GM23338 (cell line): ENCODE data around the gene IRS1. TPM values are rescaled to one million over a fixed set of nuclear protein-coding genes. Genes with fewer than 3 reads are reported as not detected.

ENCODE experiments used
- ATAC-seq: fragments of 200-7000 bp; cut with Tn5 transposase; 3 replicates; pipeline ENCODE4 v1.9.1; 2020
- DNase-seq: peaks from one replicate; pipeline ENCODE4 v3.0.0-alpha.2; 2015; ENCODE audit warnings: low spot score
- H2AFZ ChIP-seq: fragments of 200-600 bp; sonication (generic); 2 replicates; pipeline ENCODE4 v1.8.0; 2016; ENCODE audit warnings: antibody characterized with exemption, mild to moderate bottlenecking, moderate library complexity
- H3F3A ChIP-seq: fragments of 200-600 bp; sonication (generic); replicated peaks from 2 replicates; pipeline ENCODE4 v1.8.0; 2017; ENCODE audit warnings: antibody characterized with exemption, mixed run types, low read depth
- H3K27ac ChIP-seq: fragments of 200-600 bp; sonication (generic); 2 replicates; pipeline ENCODE4 v1.6.1; 2016; ENCODE audit warnings: low read depth
- H3K27me3 ChIP-seq: fragments of 200-600 bp; sonication (generic); 2 replicates; pipeline ENCODE4 v1.8.0; 2016; ENCODE audit warnings: mild to moderate bottlenecking, mixed run types, moderate library complexity; ENCODE audit not compliant: insufficient read depth
- H3K36me3 ChIP-seq: fragments of 200-600 bp; sonication (generic); 2 replicates; pipeline ENCODE4 v1.8.0; 2016; ENCODE audit warnings: mild to moderate bottlenecking; ENCODE audit not compliant: insufficient read depth
- H3K4me1 ChIP-seq: fragments of 200-600 bp; sonication (generic); 2 replicates; pipeline ENCODE4 v1.8.0; 2016; ENCODE audit warnings: mild to moderate bottlenecking, moderate library complexity; ENCODE audit not compliant: insufficient read depth
- H3K4me2 ChIP-seq: fragments of 200-600 bp; sonication (generic); 2 replicates; pipeline ENCODE4 v1.7.1; 2017; ENCODE audit warnings: mixed run types
- H3K4me3 ChIP-seq: fragments of 200-600 bp; sonication (generic); 2 replicates; pipeline ENCODE4 v1.6.1; 2016; ENCODE audit warnings: mixed run types
- H3K79me2 ChIP-seq: fragments of 200-600 bp; sonication (generic); replicated peaks from 2 replicates; pipeline ENCODE4 v1.8.0; 2017; ENCODE audit warnings: mild to moderate bottlenecking; ENCODE audit not compliant: insufficient read depth
- H3K9me2 ChIP-seq: fragments of 200-600 bp; sonication (generic); 2 replicates; pipeline ENCODE4 v1.8.0; 2017; ENCODE audit not compliant: insufficient read depth
- H4K20me1 ChIP-seq: fragments of 200-600 bp; sonication (generic); replicated peaks from 2 replicates; pipeline ENCODE4 v1.8.0; 2017; ENCODE audit warnings: mild to moderate bottlenecking; ENCODE audit not compliant: insufficient read depth
- H3K27ac Mint-ChIP-seq: 2 replicates; pipeline ENCODE4 v1.8.0; 2020; ENCODE audit warnings: inconsistent platforms, mild to moderate bottlenecking, moderate library complexity, mixed read lengths
- H3K27me3 Mint-ChIP-seq: 3 replicates; pipeline ENCODE4 v1.8.0; 2022; ENCODE audit warnings: low read depth, mild to moderate bottlenecking, moderate library complexity, mixed read lengths, inconsistent platforms; ENCODE audit not compliant: insufficient read depth, poor library complexity
- H3K36me3 Mint-ChIP-seq: 3 replicates; pipeline ENCODE4 v1.8.0; 2021; ENCODE audit warnings: low read depth, mild to moderate bottlenecking, inconsistent platforms, moderate library complexity, mixed read lengths
- H3K4me1 Mint-ChIP-seq: 3 replicates; pipeline ENCODE4 v1.8.0; 2020; ENCODE audit warnings: mild to moderate bottlenecking, inconsistent platforms, mixed read lengths
- H3K4me3 Mint-ChIP-seq: 3 replicates; pipeline ENCODE4 v1.8.0; 2021; ENCODE audit warnings: moderate library complexity, mild to moderate bottlenecking, inconsistent platforms, mixed read lengths
- H3K9me3 Mint-ChIP-seq: 3 replicates; pipeline ENCODE4 v1.8.0; 2020; ENCODE audit warnings: moderate library complexity, mild to moderate bottlenecking, inconsistent platforms, mixed read lengths
- CREB1 ChIP-seq: fragments of 250-450 bp; sonication (Bioruptor Pico); IDR thresholded peaks from 2 replicates; pipeline ENCODE4 v1.5.0; 2020; ENCODE audit warnings: low read depth, mild to moderate bottlenecking, moderate library complexity
- CTCF ChIP-seq, 2 experiments: fragments of 200-600 bp in 1 of 2; sonication (generic) in 1 of 2; conservative IDR thresholded peaks; 2 replicates each; pipeline versions ENCODE4 v1.5.1 to v1.6.1; 2016 to 2017; ENCODE audit warnings: antibody characterized with exemption in 2 of 2, low read depth in 2 of 2, mild to moderate bottlenecking in 2 of 2, moderate library complexity in 1 of 2
- ETS1 ChIP-seq: IDR thresholded peaks from 2 replicates; pipeline ENCODE4 v1.6.1; 2016; ENCODE audit warnings: antibody characterized with exemption
- EZH2 ChIP-seq: fragments of 200-600 bp; sonication (generic); IDR thresholded peaks from one replicate; pipeline ENCODE4 v1.8.0; 2017; ENCODE audit warnings: antibody characterized with exemption, mild to moderate bottlenecking, low read depth; ENCODE audit not compliant: unreplicated experiment
- EZH2phosphoT487 ChIP-seq: fragments of 200-600 bp; sonication (generic); IDR thresholded peaks from one replicate; pipeline ENCODE4 v1.8.1; 2018; ENCODE audit warnings: antibody characterized with exemption; ENCODE audit not compliant: unreplicated experiment
- JUNB ChIP-seq: IDR thresholded peaks from one replicate; pipeline ENCODE4 v1.6.1; 2016; ENCODE audit warnings: antibody characterized with exemption; ENCODE audit not compliant: unreplicated experiment
- NANOG ChIP-seq: IDR thresholded peaks from 2 replicates; pipeline ENCODE4 v1.6.1; 2016; ENCODE audit warnings: antibody characterized with exemption, borderline replicate concordance
- POLR2AphosphoS5 ChIP-seq: IDR thresholded peaks from 2 replicates; pipeline ENCODE4 v1.6.1; 2016; ENCODE audit warnings: antibody characterized with exemption, low read depth
- STAT1 ChIP-seq: IDR thresholded peaks from one replicate; pipeline ENCODE4 v1.6.1; 2016; ENCODE audit warnings: antibody characterized with exemption; ENCODE audit not compliant: unreplicated experiment
- ZNF114 ChIP-seq: fragments of 250-450 bp; sonication (Bioruptor Pico); IDR thresholded peaks from 2 replicates; pipeline ENCODE4 v1.5.0; 2020; ENCODE audit warnings: mild to moderate bottlenecking, moderate library complexity
- ZNF331 ChIP-seq: fragments of 250-450 bp; sonication (Bioruptor Pico); IDR thresholded peaks from 2 replicates; pipeline ENCODE4 v1.5.0; 2020; ENCODE audit warnings: low read depth, mild to moderate bottlenecking, moderate library complexity
- ZNF462 ChIP-seq: fragments of 250-450 bp; sonication (Bioruptor Pico); IDR thresholded peaks from 2 replicates; pipeline ENCODE4 v1.5.0; 2020; ENCODE audit warnings: mild to moderate bottlenecking, moderate library complexity
- polyA plus RNA-seq: library from polyadenylated mRNA; unstranded; fragments of >200 nt; fragmentation: Nextera tagmentation; extraction: Ambion mirVana; gene quantifications from 2 replicates; pipeline ENCODE4 v1.2.1, GENCODE V29; 2016
- total RNA-seq: library from RNA; depleted of rRNA; stranded (reverse); fragments of >200 nt; shearing (Covaris generic); gene quantifications from 2 replicates; pipeline ENCODE4 v1.2.3, GENCODE V29; 2014
- TF ChIP-seq, protein P1 (sequence below): IDR thresholded peaks from one replicate; pipeline ENCODE4 v1.6.1; 2018; ENCODE audit warnings: antibody characterized with exemption; ENCODE audit not compliant: unreplicated experiment

The IRS1 gene
- total and polyA plus RNA-seq, 2 experiments from 2014 or later, result 6.9 to 26.2 TPM

GRCh38 chr2:226720948-226721347 lies 78.7 kb downstream of the IRS1 start:
- Histone ChIP-seq H3K79me2 (no peaks in the 10 kb centered on the region), H3K36me3 (no peaks in the 10 kb centered on the region), H3K9me2 (no peaks in the 10 kb centered on the region), H3K27me3 (no peaks in the 10 kb centered on the region), H2AFZ (peak overlapping the region; percentile 59; the same call in 1 of the 2 replicates), H3K4me3 (no peak overlapping the region), H4K20me1 (no peaks in the 10 kb centered on the region), H3K27ac (no peak overlapping the region), H3K4me1 (peaks cover 3% of the 10 kb centered on the region; the same call in 1 of the 2 replicates), H3F3A (no peaks in the 10 kb centered on the region), H3K4me2 (no peak overlapping the region)
- H3K9me3 Mint-ChIP-seq, result no peaks in the 10 kb centered on the region
- no peak overlapping the region for H3K27ac Mint-ChIP-seq
- no peak; the same call in 1 of the 3 replicates for ATAC-seq
- no peak overlapping the region for H3K4me3 Mint-ChIP-seq
- H3K27me3 Mint-ChIP-seq, result no peaks in the 10 kb centered on the region
- TF ChIP-seq CREB1 (CRISPR knock-in tag) (no peak), ETS1 (no peak), EZH2 (no peak), ZNF114 (no peak), POLR2AphosphoS5 (no peak), ZNF331 (CRISPR knock-in tag) (no peak), STAT1 (no peak), CTCF (conservative IDR thresholded peaks at IDR 0.05; ENCODE audit: low read depth in 2 of 2) (no peak), NANOG (no peak), EZH2phosphoT487 (no peak), ZNF462 (CRISPR knock-in tag) (no peak), JUNB (no peak)
- TF ChIP-seq, protein P1, sequence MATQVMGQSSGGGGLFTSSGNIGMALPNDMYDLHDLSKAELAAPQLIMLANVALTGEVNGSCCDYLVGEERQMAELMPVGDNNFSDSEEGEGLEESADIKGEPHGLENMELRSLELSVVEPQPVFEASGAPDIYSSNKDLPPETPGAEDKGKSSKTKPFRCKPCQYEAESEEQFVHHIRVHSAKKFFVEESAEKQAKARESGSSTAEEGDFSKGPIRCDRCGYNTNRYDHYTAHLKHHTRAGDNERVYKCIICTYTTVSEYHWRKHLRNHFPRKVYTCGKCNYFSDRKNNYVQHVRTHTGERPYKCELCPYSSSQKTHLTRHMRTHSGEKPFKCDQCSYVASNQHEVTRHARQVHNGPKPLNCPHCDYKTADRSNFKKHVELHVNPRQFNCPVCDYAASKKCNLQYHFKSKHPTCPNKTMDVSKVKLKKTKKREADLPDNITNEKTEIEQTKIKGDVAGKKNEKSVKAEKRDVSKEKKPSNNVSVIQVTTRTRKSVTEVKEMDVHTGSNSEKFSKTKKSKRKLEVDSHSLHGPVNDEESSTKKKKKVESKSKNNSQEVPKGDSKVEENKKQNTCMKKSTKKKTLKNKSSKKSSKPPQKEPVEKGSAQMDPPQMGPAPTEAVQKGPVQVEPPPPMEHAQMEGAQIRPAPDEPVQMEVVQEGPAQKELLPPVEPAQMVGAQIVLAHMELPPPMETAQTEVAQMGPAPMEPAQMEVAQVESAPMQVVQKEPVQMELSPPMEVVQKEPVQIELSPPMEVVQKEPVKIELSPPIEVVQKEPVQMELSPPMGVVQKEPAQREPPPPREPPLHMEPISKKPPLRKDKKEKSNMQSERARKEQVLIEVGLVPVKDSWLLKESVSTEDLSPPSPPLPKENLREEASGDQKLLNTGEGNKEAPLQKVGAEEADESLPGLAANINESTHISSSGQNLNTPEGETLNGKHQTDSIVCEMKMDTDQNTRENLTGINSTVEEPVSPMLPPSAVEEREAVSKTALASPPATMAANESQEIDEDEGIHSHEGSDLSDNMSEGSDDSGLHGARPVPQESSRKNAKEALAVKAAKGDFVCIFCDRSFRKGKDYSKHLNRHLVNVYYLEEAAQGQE, result no peak
- DNase-seq, result peak; percentile 11
- H3K4me1 Mint-ChIP-seq, result peaks cover 15% of the 10 kb centered on the region
- no peaks in the 10 kb centered on the region for H3K36me3 Mint-ChIP-seq
